ENCODE data around the gene DNAL1.

The DNAL1 gene

DNA sequence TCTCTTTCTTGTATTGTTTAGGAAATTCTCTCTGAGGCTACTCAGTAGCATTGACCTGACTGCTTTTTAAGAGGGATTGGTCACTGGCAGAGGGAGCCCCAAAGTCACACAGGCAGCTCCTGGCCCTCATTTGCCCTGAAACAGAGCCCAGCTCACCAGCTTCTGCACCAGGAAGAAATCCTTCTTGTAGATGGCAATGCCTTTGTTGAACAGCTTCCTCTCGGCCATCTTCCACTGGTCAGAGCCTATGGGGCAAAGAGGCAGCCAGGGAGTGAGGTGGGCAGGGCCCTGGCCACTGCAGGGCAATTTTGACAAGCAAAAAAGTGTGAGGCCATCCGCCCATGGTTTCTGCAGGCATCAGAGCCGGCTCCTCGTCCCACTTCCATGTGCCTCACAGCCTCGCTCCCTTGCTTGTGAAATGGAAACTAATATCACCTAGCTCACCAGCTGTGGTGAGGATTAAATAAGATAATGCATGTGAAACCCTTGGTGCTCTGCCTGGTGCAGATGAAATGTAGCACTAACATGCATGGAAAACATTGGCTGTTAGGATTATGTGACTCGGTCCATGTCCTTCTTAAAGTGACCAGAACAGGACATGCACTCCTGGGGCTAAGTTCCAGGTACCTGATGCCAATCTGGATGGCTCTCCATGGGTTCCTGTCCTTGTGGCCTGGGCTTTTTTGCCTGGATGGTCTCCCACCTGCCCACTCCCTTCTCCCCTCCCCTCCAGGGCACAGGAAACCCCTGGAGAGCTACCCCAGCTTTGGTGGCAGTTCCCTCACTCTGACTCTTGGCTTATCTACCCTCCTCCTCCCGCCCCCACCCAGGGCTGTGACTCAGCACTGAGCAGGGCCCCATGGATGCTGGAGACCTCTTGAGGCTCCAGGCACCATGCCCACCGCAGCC is 80.6 kb downstream of the DNAL1 start:
- no peak for DNase-seq

DNA sequence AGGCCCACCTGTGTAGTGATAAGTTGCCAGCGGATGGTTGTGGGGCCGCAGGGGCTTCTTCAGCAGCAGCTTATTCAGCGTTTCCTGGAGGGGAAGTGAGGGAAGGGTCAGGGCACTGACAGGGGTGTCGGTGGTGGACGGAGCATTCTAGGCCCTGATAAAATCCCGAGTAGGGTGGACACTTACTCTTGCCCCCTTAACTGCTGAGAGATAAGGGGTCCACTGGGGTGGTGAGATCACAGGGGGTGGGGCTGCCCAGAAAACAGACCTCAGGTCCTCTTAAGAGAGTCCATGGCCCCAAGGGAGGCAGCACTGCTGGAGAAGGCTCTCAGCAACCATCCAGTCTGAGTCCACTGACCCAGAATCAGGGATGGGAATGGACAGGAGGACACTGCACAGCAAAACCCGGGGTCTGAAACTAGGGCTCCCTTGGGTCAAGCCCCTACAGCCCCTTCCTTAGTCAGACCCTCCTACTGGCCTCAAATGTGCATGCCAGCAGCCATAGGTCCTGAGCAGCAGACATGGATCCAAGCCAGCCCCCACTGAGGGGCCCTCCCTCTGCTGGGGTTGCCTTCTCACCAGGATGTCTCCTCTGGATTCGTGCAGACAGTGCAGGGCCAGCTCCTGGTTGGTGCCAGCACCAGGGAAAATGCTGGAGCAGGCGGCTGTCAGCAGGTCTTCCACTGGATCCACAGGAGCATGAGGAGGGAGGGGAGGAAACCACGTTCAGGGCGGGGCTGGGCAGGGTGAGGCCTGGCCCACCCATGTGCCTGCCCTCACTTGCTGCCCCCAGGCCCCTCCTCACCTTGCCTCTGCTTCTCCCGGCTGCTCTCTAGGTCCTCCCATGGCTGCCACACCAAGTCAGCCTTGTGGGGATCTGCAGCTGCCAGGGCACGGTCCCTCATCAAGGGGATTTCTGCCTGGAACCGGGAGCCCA is 81.5 kb downstream of the DNAL1 start:
- no peak for DNase-seq

DNA sequence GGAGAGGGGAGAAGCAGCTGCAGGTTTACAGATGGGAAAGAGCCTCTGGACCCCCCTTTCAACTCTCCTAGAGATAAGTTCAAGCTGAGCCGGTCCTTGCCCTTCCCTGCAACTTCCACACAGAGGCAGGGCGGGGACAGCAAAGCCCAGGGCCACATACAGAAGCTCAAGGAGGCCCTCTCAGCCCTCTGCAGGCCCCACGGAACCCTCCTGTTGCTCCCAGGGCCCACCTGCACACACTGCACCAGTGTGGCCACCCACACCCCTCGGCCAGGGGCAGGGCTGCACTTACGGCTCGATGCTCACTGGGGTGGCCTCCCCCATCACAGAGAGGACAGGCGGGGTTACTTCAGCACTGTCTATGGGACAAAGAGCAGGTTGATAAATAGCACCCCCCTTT is 82.4 kb downstream of the DNAL1 start:
- no peak for DNase-seq

GRCh38 chr14:73728717-73729330 is 84.0 kb downstream of the DNAL1 start:
- peak; percentile 30 for DNase-seq

- DNase-seq: no peak
Measured at GRCh38 chr14:73729556-73730265, 84.9 kb downstream of the DNAL1 start.

GRCh38 chr14:73731111-73731510 is 86.3 kb downstream of the DNAL1 start:
- no peak for DNase-seq

DNA sequence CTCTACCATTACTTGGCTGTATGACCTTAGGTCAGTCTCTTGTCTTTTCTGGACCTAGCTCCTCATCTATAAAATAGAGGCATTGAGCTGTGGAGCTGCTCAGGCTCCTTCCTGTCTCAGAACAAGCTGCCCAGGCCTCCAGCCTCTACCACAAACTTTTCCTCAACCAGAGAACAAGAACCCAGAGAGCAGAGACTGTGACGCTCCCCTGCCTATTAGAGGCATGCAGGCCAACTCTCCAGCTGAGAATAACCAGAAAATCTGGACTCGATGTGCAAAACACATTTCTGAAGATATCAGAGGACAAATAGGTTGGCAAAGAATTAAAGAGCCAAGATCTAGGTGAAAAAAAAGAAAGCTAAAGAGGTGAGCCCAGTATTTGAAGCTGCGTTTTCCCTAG is 87.2 kb downstream of the DNAL1 start:
- no peak for DNase-seq

DNA sequence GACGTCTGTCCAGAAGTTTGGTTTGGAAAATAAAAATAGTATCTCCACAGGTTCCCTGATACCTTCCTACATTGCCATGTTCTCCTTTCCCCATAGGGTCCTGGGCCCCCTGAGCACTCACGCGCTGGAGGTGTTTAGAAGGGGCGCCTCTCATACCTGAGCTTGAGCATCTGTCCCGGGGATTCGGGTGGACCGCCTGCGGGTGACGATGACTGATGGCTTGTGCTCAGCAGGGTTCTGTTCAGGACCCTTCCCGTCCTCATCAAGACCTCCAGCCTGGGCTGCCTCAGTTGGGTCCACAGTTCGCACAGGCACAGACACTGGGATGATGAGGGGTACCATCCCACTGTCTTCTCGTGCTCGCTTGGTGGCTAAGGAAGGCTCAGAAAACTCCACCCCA is 92.1 kb downstream of the DNAL1 start:
- no peak for DNase-seq

DNA sequence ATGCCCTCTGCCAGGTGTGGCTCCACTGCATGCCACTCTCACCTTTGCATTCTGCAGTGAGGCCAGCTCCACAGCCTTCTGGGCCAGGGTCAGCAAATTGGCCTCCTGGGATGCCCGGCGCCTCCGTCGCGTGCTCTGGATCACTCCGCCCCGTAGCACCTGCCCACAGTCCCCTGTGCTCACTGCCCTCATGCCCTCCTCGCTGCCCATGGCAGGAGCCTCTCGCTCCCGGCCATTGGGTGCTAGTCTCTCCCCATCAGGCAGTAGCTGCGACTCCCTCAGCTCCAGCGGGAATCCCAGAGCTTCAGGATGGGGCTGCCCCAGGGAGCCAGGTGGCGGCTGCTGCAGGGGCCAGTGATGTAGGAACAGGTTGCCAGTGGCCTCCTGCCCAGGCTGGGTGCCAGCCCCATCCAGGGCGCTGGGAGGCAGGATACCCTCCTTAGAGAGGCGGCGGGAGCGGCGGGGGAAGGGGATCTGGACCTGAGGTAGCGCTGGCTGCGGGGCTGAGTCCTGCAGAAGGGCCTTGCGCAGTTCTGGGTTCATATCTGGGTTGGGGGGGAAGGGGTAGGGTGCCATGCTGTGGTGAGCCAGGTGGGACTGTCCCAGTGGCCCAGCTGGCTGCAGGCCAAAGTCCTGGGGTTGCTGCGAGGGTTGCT is 93.9 kb downstream of the DNAL1 start:
- DNase-seq: no peak

DNA sequence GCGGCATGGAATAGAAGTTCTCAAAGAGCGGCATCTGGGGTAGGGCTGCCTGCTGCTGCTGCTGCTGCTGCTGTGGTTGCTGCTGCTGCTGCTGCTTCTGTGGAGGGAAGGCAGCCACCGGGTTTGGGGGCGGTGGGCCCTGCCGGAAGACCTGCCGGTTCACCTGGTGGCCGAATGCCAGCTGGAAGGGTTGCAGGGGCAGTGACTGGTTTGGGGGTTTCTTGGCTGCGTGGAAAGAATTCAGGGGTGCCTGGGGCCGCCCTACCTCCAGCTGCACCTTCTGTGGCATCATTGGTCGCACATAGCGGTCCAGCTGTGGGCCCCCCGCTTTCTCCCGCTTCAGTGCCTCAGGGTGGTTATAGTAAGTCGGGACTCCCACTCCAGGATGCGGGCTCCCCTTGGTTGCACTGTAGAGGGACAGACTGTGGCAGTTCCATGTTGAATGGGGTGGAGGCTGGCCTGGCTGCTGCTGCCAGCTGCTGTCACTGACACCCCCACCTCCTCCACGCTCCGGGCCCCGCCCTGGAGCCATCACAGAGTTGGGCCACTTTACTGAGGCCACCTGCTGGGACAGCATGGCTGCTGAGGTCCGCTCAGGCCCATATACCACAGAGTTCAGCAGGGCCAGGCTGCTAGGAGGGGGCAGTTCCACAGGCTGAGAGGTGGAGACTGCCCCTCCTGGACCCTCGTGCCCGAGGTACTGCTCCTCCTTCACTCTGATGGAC is 94.5 kb downstream of the DNAL1 start:
- no peak for DNase-seq

- no peak for DNase-seq
Measured at GRCh38 chr14:73739899-73740617, 95.3 kb downstream of the DNAL1 start.

DNA sequence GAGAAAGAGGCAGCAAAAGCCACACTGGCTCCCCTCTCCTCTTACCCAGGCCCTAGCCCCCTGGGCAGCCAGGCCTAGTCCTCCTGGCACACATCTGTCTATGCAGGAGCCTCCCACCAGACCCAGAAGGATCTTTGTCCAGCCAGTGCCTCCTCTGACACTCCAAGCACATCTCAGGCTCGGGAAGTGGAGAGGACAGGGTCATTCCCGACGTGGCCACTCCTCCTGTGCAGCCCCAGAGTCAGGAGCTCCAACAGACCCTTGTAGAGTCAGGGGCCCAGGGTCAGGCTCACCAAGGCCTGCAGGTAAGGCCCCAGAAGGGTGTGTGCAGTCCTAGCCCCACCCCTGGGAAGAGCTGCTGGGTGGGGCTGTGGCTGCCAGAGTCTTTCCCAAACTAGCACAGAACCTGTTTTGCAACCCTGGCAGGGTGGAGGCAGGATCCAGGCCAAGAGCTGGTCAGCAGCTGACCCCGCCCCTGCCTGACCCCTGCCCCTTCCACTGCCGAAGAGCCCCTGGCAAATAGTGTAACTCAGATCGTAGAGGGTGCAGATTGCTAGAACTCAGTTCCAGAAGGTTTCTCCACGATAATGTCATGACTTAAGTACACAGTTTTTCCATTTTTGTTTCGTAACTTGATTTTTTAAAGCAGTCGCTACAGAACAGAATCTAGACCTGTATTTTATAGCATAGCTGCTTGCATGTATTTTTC is 96.0 kb downstream of the DNAL1 start:
- DNase-seq: no peak

GRCh38 chr14:73741386-73741875 is 96.6 kb downstream of the DNAL1 start:
- no peak for DNase-seq

DNA sequence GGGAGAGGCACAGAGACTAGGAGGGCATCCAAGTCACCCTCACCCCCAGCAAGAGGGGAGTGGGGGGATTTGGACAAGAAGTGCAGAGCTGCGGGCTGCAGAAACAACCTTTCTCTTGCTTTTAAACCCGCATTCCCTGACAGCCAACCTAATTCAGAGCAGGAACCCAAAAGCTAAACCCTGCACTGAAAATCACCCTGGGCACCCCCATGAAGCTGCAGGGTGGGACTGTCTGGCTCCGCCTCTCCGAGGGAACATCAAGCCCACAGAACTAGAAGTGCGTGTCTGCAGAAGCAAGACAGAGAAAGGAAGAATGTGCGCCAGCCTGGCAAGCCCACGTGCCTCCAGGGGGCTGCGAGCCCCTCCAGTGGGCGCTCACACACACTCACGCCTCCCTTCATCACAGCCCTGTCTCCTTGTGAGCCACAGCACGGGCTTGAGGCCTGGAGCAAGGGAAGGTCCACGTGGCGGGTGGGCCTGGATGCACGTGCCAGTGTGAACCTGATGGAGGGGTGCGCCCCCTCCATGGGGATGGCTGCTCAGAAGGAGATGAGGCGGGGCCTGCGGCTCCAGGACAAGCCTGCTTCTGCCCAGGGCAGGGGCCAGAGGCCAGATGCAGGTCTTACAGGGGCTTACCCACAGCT is 97.2 kb downstream of the DNAL1 start:
- DNase-seq: no peak

DNA sequence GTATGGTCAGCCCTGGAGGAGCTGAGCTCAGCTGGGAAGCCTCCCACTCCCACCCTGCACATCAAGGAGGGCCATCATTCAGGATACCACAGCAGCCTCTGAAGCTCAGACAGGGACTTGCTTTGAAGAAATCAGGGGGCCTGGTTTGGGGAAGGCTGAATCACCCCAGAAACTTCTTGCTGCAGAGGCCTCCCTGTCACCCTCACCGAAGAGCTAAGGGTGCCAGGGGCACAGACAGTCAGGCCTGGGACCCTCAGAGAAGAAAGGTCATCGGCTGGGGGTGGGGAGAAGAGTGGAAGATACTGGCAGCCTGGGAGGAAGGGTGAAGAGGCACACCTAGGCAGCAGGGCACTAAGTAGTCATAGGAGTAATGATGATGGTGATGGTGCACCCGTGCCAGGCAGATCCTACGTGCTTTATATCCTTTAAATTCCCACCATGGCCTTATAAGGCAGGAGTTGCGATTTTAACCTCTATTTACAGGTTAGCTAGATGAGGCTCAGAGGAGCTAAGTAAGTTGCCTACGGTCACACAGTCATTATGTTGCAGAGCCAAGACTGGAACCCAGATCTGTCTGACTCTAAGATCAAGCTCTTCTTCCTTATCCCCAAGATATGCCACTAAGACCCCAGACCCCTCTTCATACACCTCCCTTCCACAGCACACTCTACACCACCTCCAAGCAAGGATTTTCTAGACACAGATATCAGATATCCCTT is 97.9 kb downstream of the DNAL1 start:
- DNase-seq: no peak

DNA sequence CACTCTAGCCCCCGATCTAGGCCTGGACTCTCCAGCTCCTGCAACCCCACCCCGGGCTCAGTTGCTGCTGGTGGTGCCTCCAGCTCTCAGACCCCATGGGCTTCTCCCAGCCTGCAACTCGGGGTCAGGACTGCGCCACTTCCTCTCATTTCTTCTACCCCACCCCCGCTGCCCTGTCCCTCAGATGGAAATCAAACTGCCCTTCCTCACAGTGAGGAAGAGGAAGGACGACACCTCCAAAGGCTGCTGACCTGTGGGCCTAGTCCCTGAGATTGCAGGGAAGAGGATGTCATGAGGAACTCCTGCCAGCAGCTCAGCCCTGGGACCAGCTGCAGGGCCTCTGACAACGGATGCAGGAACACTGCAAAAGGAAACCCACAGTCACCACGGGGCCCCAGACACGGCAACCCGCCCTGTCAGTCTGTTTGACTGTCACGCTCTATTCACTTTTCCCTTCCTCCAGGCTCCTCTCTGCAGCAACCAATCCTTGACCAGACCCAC is 98.7 kb downstream of the DNAL1 start:
- no peak for DNase-seq

DNA sequence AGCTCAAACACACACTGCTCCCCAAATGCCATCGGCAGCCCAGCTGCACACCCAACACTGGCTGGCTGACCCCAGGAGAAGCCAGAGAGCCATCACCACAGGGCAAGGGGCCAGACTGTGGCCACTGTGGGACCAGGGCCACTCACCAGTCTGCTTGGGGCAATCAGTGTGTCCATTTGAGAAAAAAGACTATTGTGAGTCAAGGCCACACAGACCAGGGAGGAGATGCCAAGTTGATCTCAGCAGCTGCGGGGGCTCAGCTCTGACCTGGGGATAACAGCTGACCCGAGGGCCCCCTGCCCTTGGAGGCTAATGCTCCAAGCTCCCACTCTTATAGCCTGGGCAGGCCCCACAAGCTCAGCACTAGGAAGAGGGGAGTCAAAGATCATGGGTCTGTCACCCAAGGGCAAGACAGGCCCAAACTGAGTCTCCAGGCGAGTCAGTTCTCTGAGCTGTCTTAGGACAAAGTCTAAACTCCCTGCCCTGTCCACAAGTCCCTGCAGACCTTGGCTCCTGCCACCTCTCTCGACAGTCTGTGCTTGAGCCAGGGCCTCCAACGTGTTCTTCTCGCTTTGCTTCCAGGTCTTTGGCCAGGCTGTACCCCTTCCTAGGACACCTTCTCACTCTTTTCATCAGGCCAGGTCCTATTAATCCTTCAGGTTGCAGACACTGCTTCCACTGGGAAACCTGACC is 99.5 kb downstream of the DNAL1 start:
- no peak for DNase-seq

All from NCI-H1092 (cell line).